Testis (tissue), 3 donors: ENCODE measurements around the gene PAWR. TPM values are rescaled to one million over a fixed set of nuclear protein-coding genes. Genes with fewer than 3 reads are reported as not detected.

Source experiments
- DNase-seq: peaks from one replicate; pipeline ENCODE4 v3.0.0-alpha.2; 2019
- H3K27ac ChIP-seq, 2 donors: fragments of 200-600 bp; sonication (generic); one replicate each; pipeline ENCODE4 v1.5.1; 2019
- H3K27me3 ChIP-seq: fragments of 200-600 bp; sonication (generic); one replicate; pipeline ENCODE4 v1.5.1; 2019
- H3K36me3 ChIP-seq: fragments of 200-600 bp; sonication (generic); one replicate; pipeline ENCODE4 v1.5.1; 2017; ENCODE audit warnings: low read depth; ENCODE audit errors: missing control alignments
- H3K4me1 ChIP-seq: fragments of 200-600 bp; sonication (generic); one replicate; pipeline ENCODE4 v1.5.1; 2019
- H3K4me3 ChIP-seq, 2 donors: fragments of 200-600 bp; sonication (generic); one replicate each; pipeline ENCODE4 v1.5.1; 2017 to 2019
- H3K9me3 ChIP-seq: fragments of 200-600 bp; sonication (generic); one replicate; pipeline ENCODE4 v1.5.1; 2017
- POLR2A ChIP-seq: fragments of 450-650 bp; IDR thresholded peaks from one replicate; pipeline ENCODE4 v1.6.1; 2017; ENCODE audit warnings: antibody characterized with exemption, mild to moderate bottlenecking, moderate library complexity
- WGBS, 2 donors: methylation state at CpG; one replicate each; pipeline ENCODE4 v1.1.5; 2018; 5-methylcytosine and 5-hydroxymethylcytosine counted together
- intact Hi-C: fragments of 100-400 bp; cut with DNase I; formaldehyde crosslinking; loops from one replicate; pipeline ENCODE4 v1.15.1; 2023; ENCODE audit warnings: low total_unique reads
- polyA plus RNA-seq: library from polyadenylated mRNA; stranded (reverse); fragments of 350-450 nt; fragmentation: Illumina TruSeq; extraction: RNeasy Lipid Tissue Mini Kit (QIAGEN cat#74804); gene quantifications from one replicate; pipeline ENCODE4 v1.2.3, GENCODE V29; 2014; ENCODE audit warnings: low read depth, low replicate concordance; ENCODE audit not compliant: insufficient read depth
- total RNA-seq, 2 donors: library from RNA; depleted of rRNA; stranded (reverse); fragments of >200 nt; gene quantifications; one replicate each; pipeline ENCODE4 v1.2.3, GENCODE V29; 2016
- TF ChIP-seq, protein P1 (sequence below), 3 experiments: fragments of 450-650 bp in 2 of 3; fragments of 200-600 bp in 1 of 3; sonication (generic) in 1 of 3; IDR thresholded peaks; one replicate each; pipeline ENCODE4 v1.5.1; 2016 to 2019; ENCODE audit warnings: antibody characterized with exemption in 3 of 3, mild to moderate bottlenecking in 2 of 3, moderate library complexity in 1 of 3

PAWR gene
- total and polyA plus RNA-seq, 3 donors from 2014 or later = 37.2 to 59.2 (median 50.2) TPM

- no peaks in the 10 kb centered on the region for H3K36me3 ChIP-seq
- H3K4me3 ChIP-seq = no peak overlapping the region
- no peaks in the 10 kb centered on the region for H3K9me3 ChIP-seq
- intact Hi-C loops = no loop called here
- 88 to 90% methylated on average over 4 of the region's 4 CpGs for WGBS, 2 donors
- no peak for DNase-seq
- H3K27ac ChIP-seq = no peak overlapping the region
- TF ChIP-seq, protein P1, sequence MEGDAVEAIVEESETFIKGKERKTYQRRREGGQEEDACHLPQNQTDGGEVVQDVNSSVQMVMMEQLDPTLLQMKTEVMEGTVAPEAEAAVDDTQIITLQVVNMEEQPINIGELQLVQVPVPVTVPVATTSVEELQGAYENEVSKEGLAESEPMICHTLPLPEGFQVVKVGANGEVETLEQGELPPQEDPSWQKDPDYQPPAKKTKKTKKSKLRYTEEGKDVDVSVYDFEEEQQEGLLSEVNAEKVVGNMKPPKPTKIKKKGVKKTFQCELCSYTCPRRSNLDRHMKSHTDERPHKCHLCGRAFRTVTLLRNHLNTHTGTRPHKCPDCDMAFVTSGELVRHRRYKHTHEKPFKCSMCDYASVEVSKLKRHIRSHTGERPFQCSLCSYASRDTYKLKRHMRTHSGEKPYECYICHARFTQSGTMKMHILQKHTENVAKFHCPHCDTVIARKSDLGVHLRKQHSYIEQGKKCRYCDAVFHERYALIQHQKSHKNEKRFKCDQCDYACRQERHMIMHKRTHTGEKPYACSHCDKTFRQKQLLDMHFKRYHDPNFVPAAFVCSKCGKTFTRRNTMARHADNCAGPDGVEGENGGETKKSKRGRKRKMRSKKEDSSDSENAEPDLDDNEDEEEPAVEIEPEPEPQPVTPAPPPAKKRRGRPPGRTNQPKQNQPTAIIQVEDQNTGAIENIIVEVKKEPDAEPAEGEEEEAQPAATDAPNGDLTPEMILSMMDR (IDR thresholded peaks at IDR 0.05) = no peak
- TF ChIP-seq POLR2A = no peak
- no peaks in the 10 kb centered on the region for H3K4me1 ChIP-seq
- no peaks in the 10 kb centered on the region for H3K27me3 ChIP-seq
These were observed 26.2 kb downstream of the PAWR start for GRCh38 chr12:79664518-79664917.

GRCh38 chr12:79662046-79662811, 28.5 kb downstream of the PAWR start:
- intact Hi-C loops = no loop called here
- TF ChIP-seq POLR2A = no peak
- TF ChIP-seq, protein P1 (IDR thresholded peaks at IDR 0.05) = no peak
- no peaks in the 10 kb centered on the region for H3K27me3 ChIP-seq
- H3K27ac ChIP-seq = no peak overlapping the region
- DNase-seq = no peak
- H3K4me3 ChIP-seq = no peak overlapping the region
- WGBS, 2 donors = 83 to 85% methylated on average over 1 of the region's 1 CpG
- H3K36me3 ChIP-seq = no peaks in the 10 kb centered on the region
- H3K4me1 ChIP-seq = no peaks in the 10 kb centered on the region
- no peaks in the 10 kb centered on the region for H3K9me3 ChIP-seq

DNA sequence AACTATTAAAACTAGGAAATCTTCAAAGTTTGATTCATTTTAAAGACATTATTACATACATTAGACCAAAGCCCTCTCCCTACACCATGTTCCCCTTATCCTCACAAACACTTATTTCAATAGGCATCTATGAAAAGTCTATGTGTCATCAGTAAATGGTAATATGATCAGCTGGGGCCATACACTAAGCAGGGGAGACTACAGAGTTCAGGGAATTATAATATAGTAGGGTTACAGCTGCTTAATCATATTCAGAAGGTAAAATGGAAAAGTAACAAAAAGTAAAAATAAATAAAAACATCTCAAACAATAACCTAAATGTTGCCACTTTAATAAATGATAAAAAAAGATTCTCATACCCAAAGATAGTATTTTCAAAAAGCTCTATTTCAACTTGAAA, 29.1 kb downstream of the PAWR start:
- TF ChIP-seq, protein P1 (IDR thresholded peaks at IDR 0.05) = no peak
- H3K4me3 ChIP-seq = no peak overlapping the region

DNA sequence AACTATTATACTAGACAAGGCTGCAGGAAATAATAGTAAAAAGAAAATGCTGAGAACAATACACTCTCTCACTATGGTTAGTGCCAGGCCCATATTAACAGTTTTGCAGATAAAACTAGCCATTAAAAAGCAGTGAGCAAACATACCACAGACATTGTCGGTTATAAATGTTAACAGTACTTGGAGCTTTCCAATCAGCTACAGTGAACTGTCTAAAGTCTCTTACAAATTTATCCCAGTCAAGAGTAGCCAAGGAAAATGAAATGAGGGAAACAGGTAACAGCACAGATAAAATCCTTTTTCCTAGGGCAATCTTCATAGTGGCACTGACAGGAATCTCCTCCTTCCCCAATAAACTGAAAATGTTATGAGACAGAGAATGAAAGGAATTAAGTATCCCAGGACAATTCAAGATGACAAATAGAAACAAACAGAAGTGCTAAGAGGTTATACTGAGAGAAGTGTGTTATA, 30.8 kb downstream of the PAWR start:
- 32 to 38% methylated on average over 1 of the region's 1 CpG for WGBS, 2 donors
- H3K9me3 ChIP-seq = no peaks in the 10 kb centered on the region
- H3K4me3 ChIP-seq = no peak overlapping the region
- no peaks in the 10 kb centered on the region for H3K27me3 ChIP-seq
- no peaks in the 10 kb centered on the region for H3K36me3 ChIP-seq
- no peak for DNase-seq
- intact Hi-C loops = no loop called here
- TF ChIP-seq POLR2A = no peak
- TF ChIP-seq, protein P1 (IDR thresholded peaks at IDR 0.05) = no peak
- no peak overlapping the region for H3K27ac ChIP-seq
- no peaks in the 10 kb centered on the region for H3K4me1 ChIP-seq

More for the DNA sequence above, 29.1 kb downstream of the PAWR start:
- no peak for DNase-seq
- Histone ChIP-seq H3K27ac (no peak overlapping the region), H3K36me3 (no peaks in the 10 kb centered on the region), H3K9me3 (no peaks in the 10 kb centered on the region), H3K27me3 (no peaks in the 10 kb centered on the region), H3K4me1 (no peaks in the 10 kb centered on the region)
- intact Hi-C loops = no loop called here

DNA sequence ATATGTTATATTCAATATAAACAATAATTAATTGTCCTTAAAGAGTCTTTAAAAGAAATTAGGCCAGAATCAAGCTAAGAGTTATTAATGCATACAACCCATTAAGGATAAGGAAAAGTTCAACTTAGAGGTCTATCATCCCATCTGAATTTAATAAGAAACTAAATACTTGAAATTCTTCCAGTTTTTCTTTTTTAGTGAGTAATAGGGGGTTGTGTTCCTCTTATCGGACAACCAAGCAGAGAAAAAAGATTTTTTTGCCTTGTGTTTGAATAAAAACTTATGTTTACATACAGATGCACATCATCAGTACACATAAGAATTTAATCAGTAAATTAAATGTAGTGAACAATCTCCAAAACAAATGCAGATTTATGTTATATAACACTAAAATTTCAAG, 32.5 kb downstream of the PAWR start:
- Histone ChIP-seq H3K4me1 (no peaks in the 10 kb centered on the region), H3K27me3 (no peaks in the 10 kb centered on the region), H3K9me3 (no peaks in the 10 kb centered on the region), H3K4me3 (no peak overlapping the region), H3K36me3 (no peaks in the 10 kb centered on the region), H3K27ac (no peak overlapping the region)
- TF ChIP-seq POLR2A = no peak
- TF ChIP-seq, protein P1 (IDR thresholded peaks at IDR 0.05) = no peak
- 45 to 54% methylated on average over 1 of the region's 1 CpG for WGBS, 2 donors
- no peak for DNase-seq
- intact Hi-C loops = no loop called here
